ENCODE data around the gene YIPF5. TPM values are rescaled to one million over a fixed set of nuclear protein-coding genes. Genes with fewer than 3 reads are reported as not detected.
A peak's percentile ranks its signal among the peaks of the same experiment; 100 is the strongest.

YIPF5 gene
- total RNA-seq, 2 donors from 2014 or later: 46.8 to 54.0 TPM

GRCh38 chr5:144189800-144190429, 19.5 kb upstream of the YIPF5 start:
- Mint-ChIP-seq H3K9me3 (no peaks in the 10 kb centered on the region), H3K27ac (no peak overlapping the region), H3K4me3 (no peak overlapping the region), H3K36me3 (ENCODE audit: low read depth) (no peaks in the 10 kb centered on the region), H3K4me1 (no peaks in the 10 kb centered on the region), H3K27me3 (ENCODE audit: insufficient read depth) (peaks cover 8% of the 10 kb centered on the region)
- Histone ChIP-seq H3K9me3 (ENCODE audit: control insufficient read depth, low read length) (no peaks in the 10 kb centered on the region), H3K9ac (ENCODE audit: extremely low read depth, low read length, poor library complexity, severe bottlenecking) (no peak overlapping the region), H3K36me3 (ENCODE audit: control insufficient read depth, insufficient read depth, low read length) (no peaks in the 10 kb centered on the region), H3K27me3 (ENCODE audit: control insufficient read depth, insufficient read depth, low read length, poor library complexity, severe bottlenecking) (no peaks in the 10 kb centered on the region), H3K27ac (ENCODE audit: low read depth, low read length) (no peak overlapping the region), H3K4me3 (ENCODE audit: low read length) (no peak overlapping the region), H3K4me1 (ENCODE audit: control insufficient read depth, insufficient read depth, low read length) (peaks cover 7% of the 10 kb centered on the region)
- DNase-seq: no peak
- TF ChIP-seq CTCF (conservative IDR thresholded peaks at IDR 0.05): no peak
- 92 to 93% methylated on average over 6 to 10 of the region's 10 CpGs for whole genome bisulfite sequencing, 2 experiments (ENCODE audit: insufficient coverage in 1 of 2, insufficient read length in 1 of 2)

- Histone ChIP-seq H3K27me3 (ENCODE audit: control insufficient read depth, insufficient read depth, low read length, poor library complexity, severe bottlenecking) (no peaks in the 10 kb centered on the region), H3K27ac (ENCODE audit: low read depth, low read length) (no peak overlapping the region), H3K4me1 (ENCODE audit: control insufficient read depth, insufficient read depth, low read length) (peaks cover 7% of the 10 kb centered on the region), H3K36me3 (ENCODE audit: control insufficient read depth, insufficient read depth, low read length) (no peaks in the 10 kb centered on the region), H3K9me3 (ENCODE audit: control insufficient read depth, low read length) (no peaks in the 10 kb centered on the region), H3K9ac (ENCODE audit: extremely low read depth, low read length, poor library complexity, severe bottlenecking) (no peak overlapping the region), H3K4me3 (ENCODE audit: low read length) (no peak overlapping the region)
- no peaks in the 10 kb centered on the region for H3K9me3 Mint-ChIP-seq
- H3K4me3 Mint-ChIP-seq: no peak overlapping the region
- H3K27ac Mint-ChIP-seq: no peak overlapping the region
- H3K4me1 Mint-ChIP-seq: no peaks in the 10 kb centered on the region
- no peak for DNase-seq
- peaks cover 10% of the 10 kb centered on the region for H3K27me3 Mint-ChIP-seq (ENCODE audit: insufficient read depth)
- no peaks in the 10 kb centered on the region for H3K36me3 Mint-ChIP-seq (ENCODE audit: low read depth)
- WGBS, 2 experiments (ENCODE audit: insufficient coverage in 1 of 2, insufficient read length in 1 of 2): 71 to 93% methylated on average over 2 of the region's 2 CpGs
- no peak for TF ChIP-seq CTCF (conservative IDR thresholded peaks at IDR 0.05)
These were observed 17.3 kb upstream of the YIPF5 start for GRCh38 chr5:144187699-144188294.

- Histone ChIP-seq H3K27ac (ENCODE audit: low read depth, low read length) (no peak overlapping the region), H3K4me3 (ENCODE audit: low read length) (no peak overlapping the region), H3K27me3 (ENCODE audit: control insufficient read depth, insufficient read depth, low read length, poor library complexity, severe bottlenecking) (no peaks in the 10 kb centered on the region), H3K36me3 (ENCODE audit: control insufficient read depth, insufficient read depth, low read length) (no peaks in the 10 kb centered on the region), H3K9me3 (ENCODE audit: control insufficient read depth, low read length) (peaks cover 4% of the 10 kb centered on the region), H3K4me1 (ENCODE audit: control insufficient read depth, insufficient read depth, low read length) (no peaks in the 10 kb centered on the region), H3K9ac (ENCODE audit: extremely low read depth, low read length, poor library complexity, severe bottlenecking) (no peak overlapping the region)
- no peak for DNase-seq
- H3K4me1 Mint-ChIP-seq: no peaks in the 10 kb centered on the region
- 60 to 90% methylated on average over 4 of the region's 4 CpGs for WGBS, 2 experiments (ENCODE audit: insufficient coverage in 1 of 2, insufficient read length in 1 of 2)
- peak; percentile 76 for TF ChIP-seq CTCF (conservative IDR thresholded peaks at IDR 0.05)
- peaks cover 6% of the 10 kb centered on the region for H3K9me3 Mint-ChIP-seq
- H3K4me3 Mint-ChIP-seq: no peak overlapping the region
- H3K36me3 Mint-ChIP-seq (ENCODE audit: low read depth): no peaks in the 10 kb centered on the region
- H3K27me3 Mint-ChIP-seq (ENCODE audit: insufficient read depth): peaks cover 10% of the 10 kb centered on the region
- no peak overlapping the region for H3K27ac Mint-ChIP-seq
These were observed 12.9 kb upstream of the YIPF5 start for GRCh38 chr5:144183254-144183889.

Data from endodermal cell (in vitro differentiated cells).